Endothelial cell (in vitro differentiated cells): ENCODE results near the gene SOCS3. TPM values are rescaled to one million over a fixed set of nuclear protein-coding genes. Genes with fewer than 3 reads are reported as not detected.
A peak's percentile ranks its signal among the peaks of the same experiment; 100 is the strongest.

Source experiments
- DNase-seq: peaks from one replicate; pipeline ENCODE4 v3.0.0; 2021; ENCODE audit warnings: low spot score
- H3K27ac Mint-ChIP-seq: one replicate; pipeline ENCODE4 v1.8.0; 2021; ENCODE audit warnings: mixed read lengths, inconsistent platforms; ENCODE audit not compliant: unreplicated experiment
- H3K27me3 Mint-ChIP-seq: one replicate; pipeline ENCODE4 v1.8.0; 2021; ENCODE audit warnings: mild to moderate bottlenecking, moderate library complexity, mixed read lengths, inconsistent platforms; ENCODE audit not compliant: unreplicated experiment
- H3K36me3 Mint-ChIP-seq: one replicate; pipeline ENCODE4 v1.8.0; 2021; ENCODE audit warnings: mild to moderate bottlenecking, low read depth, mixed read lengths, inconsistent platforms; ENCODE audit not compliant: unreplicated experiment
- H3K4me1 Mint-ChIP-seq: one replicate; pipeline ENCODE4 v1.8.0; 2021; ENCODE audit warnings: mild to moderate bottlenecking, mixed read lengths, inconsistent platforms; ENCODE audit not compliant: unreplicated experiment
- H3K4me3 Mint-ChIP-seq: one replicate; pipeline ENCODE4 v1.8.0; 2021; ENCODE audit warnings: mild to moderate bottlenecking, mixed read lengths, inconsistent platforms; ENCODE audit not compliant: unreplicated experiment
- H3K9me3 Mint-ChIP-seq: one replicate; pipeline ENCODE4 v1.8.0; 2021; ENCODE audit warnings: mixed read lengths, inconsistent platforms; ENCODE audit not compliant: unreplicated experiment
- total RNA-seq: library from RNA; stranded (reverse); fragmentation: NEBNext Ultra II Directional; extraction: Animal tissue kit (Norgen Biotek cat#: 25700); gene quantifications from one replicate; pipeline ENCODE4 v1.2.1, GENCODE V29; 2021; ENCODE audit not compliant: unreplicated experiment
- TF ChIP-seq, protein P1 (sequence below): fragments of 200-600 bp; sonication (generic); IDR thresholded peaks from one replicate; pipeline ENCODE4 v1.5.0; 2021; ENCODE audit warnings: antibody characterized with exemption; ENCODE audit not compliant: unreplicated experiment

The SOCS3 gene
- total RNA-seq, 1 donor from 2014 or later = 30.2 TPM

- Mint-ChIP-seq H3K36me3 (no peaks in the 10 kb centered on the region), H3K27ac (no peak overlapping the region), H3K4me1 (peaks cover 34% of the 10 kb centered on the region), H3K27me3 (peaks cover 19% of the 10 kb centered on the region), H3K4me3 (no peak overlapping the region), H3K9me3 (no peaks in the 10 kb centered on the region)
- TF ChIP-seq, protein P1, sequence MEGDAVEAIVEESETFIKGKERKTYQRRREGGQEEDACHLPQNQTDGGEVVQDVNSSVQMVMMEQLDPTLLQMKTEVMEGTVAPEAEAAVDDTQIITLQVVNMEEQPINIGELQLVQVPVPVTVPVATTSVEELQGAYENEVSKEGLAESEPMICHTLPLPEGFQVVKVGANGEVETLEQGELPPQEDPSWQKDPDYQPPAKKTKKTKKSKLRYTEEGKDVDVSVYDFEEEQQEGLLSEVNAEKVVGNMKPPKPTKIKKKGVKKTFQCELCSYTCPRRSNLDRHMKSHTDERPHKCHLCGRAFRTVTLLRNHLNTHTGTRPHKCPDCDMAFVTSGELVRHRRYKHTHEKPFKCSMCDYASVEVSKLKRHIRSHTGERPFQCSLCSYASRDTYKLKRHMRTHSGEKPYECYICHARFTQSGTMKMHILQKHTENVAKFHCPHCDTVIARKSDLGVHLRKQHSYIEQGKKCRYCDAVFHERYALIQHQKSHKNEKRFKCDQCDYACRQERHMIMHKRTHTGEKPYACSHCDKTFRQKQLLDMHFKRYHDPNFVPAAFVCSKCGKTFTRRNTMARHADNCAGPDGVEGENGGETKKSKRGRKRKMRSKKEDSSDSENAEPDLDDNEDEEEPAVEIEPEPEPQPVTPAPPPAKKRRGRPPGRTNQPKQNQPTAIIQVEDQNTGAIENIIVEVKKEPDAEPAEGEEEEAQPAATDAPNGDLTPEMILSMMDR = no peak
- no peak for DNase-seq
Measured at GRCh38 chr17:78318843-78319242, 41.0 kb downstream of the SOCS3 start.

DNA sequence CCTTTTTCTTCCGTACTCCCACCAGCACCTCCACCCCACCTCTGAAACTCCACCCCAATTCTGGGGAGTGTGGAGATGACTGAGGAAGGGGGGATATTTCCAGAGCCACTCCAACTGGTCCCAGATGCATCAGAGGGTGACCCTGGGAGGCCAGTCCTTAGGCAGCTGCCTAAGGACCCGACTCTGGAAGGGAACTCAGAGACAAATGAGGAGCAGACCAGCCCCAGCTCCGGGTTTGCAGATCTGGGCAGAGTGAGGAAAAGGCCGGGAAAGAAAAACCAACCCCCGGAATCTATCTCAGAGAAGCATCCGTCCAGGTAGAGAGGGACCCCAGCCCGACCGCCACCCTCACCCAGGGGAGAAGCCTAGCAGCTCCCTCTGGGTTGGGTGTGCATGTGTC, 41.5 kb downstream of the SOCS3 start:
- Mint-ChIP-seq H3K4me3 (no peak overlapping the region), H3K4me1 (peaks cover 30% of the 10 kb centered on the region), H3K9me3 (no peaks in the 10 kb centered on the region), H3K27ac (no peak overlapping the region), H3K27me3 (peaks cover 19% of the 10 kb centered on the region), H3K36me3 (no peaks in the 10 kb centered on the region)
- TF ChIP-seq, protein P1 = no peak
- DNase-seq = no peak

DNA sequence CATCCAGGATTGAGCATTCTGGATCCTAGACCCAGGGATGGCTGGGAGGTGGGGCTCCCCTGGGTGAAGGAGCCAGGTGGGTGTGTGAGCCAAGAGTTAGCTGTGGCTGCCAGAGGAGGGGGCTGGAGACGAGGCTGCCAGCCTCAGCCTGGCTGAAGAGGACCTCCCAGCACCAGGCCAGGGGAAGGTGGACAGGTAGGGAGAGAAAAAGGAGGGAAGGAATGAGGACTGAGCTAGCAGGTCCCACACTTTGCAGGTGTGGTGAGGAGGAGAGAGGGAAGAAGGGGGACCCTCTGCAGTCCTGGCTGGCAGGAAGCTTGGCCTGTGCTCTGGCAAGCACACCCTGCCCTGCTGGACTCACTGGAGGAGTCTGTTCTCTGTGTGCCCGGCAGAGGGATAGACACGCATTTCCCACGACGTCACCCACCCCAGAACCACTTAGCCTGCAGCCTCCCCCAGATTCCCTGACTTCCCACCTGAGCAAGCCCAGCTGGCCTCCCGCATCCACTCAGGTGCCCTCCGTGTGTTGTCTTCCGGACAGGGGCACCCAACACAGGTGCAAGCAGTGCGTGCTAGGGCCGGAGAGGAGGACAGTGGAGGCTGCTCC, 42.0 kb downstream of the SOCS3 start:
- H3K27ac Mint-ChIP-seq = no peak overlapping the region
- H3K4me3 Mint-ChIP-seq = no peak overlapping the region
- peaks cover 20% of the 10 kb centered on the region for H3K27me3 Mint-ChIP-seq
- H3K36me3 Mint-ChIP-seq = no peaks in the 10 kb centered on the region
- DNase-seq = no peak
- peaks cover 26% of the 10 kb centered on the region for H3K4me1 Mint-ChIP-seq
- TF ChIP-seq, protein P1 = no peak
- no peaks in the 10 kb centered on the region for H3K9me3 Mint-ChIP-seq

GRCh38 chr17:78316867-78317789, 42.7 kb downstream of the SOCS3 start:
- Mint-ChIP-seq H3K4me1 (peaks cover 21% of the 10 kb centered on the region), H3K9me3 (no peaks in the 10 kb centered on the region), H3K27me3 (peaks cover 14% of the 10 kb centered on the region), H3K27ac (peak overlapping the region; percentile 42), H3K4me3 (peak overlapping the region; percentile 3), H3K36me3 (no peaks in the 10 kb centered on the region)
- DNase-seq = no peak
- TF ChIP-seq, protein P1 = no peak
